Stimulated activated CD8-positive, alpha-beta memory T cell treated with anti-CD3 and anti-CD28 coated beads, Interleukin-2, amount 100 ng/mL, for 48 hours (primary cell): ENCODE results near the gene EXOC4.
"Not testable (repeated sequence)": the region's sequence is repeated elsewhere in the genome, so short reads cannot be mapped to it uniquely, and the experiment has no call there.

Experiments
- DNase-seq, 2 donors: peaks; one replicate each; pipeline ENCODE4 v3.0.0-alpha.2; 2020; ENCODE audit warnings: low read depth in 2 of 2

EXOC4 gene

DNA sequence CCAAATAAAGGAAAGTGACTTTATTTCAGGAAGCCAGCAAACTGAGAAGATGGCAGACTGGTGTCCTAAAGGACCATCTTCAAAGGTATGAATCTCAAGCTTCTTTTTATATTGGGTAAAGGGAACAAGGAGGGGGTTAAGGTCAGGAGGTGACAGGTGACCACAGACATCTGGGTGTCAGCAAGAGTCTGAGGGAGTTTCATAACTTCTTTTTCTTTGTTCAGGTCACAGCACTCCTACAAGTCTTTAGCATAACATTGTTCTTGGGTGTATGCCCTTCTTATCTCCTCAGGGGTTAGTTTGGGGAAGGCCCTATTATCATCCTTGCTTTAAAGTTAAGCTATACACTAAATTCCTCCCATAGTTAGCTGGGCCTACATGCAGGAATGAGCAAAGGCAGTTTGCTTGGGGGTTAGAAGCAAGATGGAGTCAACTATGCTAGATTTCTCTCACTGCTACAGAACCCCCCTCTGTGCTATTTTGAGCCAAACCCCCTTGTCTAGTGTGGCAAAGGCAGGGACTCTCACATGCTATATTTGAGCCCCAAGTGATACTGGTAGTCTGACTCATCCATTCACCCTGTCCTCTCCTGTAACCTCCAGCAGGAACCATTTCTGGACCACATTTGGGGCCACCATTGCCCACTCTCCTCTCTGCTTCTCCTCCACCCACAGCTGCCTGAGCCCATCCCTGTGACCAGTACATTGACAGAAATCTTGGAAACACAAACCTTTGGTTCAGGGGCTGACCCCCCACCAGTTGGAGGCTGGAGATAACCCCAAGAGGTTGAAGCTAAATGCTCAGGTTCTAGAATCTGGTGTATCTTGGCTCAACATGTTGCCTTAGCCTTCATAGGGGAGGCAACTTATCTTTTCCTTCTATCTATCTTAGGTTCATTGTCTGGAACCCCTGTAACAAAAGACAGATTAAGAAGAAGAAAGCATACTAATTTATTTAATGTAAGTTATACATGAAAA is 818.8 kb downstream of the EXOC4 start:
- DNase-seq: no peak

DNA sequence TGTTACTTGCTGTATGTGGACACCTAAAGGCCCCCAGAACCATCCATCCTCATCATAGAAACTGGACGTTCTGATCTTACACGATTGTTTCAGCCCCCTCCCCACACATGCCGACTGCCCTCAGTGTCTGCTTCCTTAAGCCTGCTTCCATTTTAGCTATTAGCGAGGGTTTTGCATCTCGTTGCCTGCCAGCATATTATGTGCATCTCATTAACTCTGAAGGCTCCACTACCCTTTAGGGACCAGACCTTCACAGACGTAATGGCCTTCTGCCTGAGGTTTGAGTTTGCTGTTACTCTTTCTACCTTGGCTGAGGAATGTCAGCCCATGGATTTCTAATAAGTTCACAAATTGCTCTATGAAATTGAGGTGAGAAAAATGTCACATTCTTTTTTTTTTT is 820.4 kb downstream of the EXOC4 start:
- no peak for DNase-seq

DNA sequence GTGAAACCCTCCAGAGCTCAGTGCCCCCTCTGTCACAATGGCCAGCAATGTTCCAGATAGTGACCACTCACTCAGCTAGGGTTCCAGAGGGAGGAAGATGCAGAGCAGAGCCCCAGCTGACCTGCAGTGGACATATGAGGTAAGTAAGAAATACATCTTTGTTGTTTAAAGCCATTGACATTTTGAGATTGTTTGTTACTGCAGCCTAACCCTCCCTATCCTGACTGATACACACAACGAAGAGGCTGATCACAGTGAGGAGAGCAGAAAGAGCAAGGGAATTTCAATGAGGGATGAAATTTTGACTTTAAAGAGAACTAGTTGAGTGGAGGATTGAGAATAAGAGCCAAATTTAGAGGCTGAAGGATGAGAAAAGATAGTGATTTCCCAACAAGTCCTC is 822.9 kb downstream of the EXOC4 start:
- DNase-seq: no peak

DNA sequence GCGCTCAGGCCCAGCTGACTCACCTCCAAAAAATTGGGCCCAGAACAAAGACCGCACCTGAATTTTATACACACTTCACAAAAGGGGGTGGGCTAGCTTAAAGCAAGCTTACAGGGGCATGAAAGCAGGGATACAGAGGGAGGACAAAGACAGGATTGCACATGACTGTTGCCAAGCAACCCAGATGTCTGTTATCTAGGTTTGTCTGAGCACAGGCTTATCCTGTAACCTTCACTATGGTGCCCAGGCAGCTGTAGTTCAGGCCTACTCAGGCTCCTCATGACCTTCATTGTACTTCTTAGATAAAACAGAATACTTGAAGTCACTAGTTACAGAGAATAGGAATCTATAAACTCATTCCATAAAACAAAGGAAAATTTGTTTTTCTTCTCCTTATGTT is 824.7 kb downstream of the EXOC4 start:
- not testable (repeated sequence) for DNase-seq

DNA sequence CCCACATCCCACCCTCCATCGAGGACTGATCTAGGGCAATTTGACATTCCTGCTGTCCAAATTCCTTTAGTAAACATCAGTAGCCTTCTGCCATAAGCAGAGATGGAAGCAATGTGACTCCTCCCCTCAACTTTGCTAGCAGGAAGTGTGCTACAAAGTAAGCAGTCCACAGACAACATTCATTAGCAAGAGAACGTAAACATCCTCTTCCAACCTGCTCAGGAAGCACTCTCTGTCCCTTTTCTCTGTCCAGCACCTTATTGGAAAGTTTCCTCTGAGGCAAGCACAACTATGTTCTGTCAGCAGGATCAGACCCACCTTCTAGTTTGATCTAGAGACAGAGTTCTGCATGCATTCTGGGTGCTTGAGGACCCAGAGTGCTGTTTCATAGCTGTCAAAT is 826.1 kb downstream of the EXOC4 start:
- no peak for DNase-seq

DNA sequence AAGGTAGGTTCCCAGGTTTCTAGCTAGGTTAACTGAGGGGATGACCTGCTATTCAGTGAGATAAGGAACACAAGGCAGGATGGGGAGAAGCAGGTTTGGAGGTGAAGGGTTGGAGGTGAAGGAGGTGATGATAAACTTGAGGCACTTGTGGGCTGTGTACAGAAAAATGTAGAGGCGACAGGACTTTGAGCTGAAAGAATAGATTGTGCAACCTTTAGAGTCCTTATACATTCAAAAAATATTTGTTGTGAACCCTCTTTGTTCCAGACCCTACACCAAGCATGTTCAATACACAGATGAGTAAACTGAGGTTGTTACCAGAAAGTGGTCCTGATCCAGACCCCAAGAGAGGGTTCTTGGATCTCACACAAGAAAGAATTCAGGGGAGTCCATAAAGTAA is 828.8 kb downstream of the EXOC4 start:
- DNase-seq: no peak

DNA sequence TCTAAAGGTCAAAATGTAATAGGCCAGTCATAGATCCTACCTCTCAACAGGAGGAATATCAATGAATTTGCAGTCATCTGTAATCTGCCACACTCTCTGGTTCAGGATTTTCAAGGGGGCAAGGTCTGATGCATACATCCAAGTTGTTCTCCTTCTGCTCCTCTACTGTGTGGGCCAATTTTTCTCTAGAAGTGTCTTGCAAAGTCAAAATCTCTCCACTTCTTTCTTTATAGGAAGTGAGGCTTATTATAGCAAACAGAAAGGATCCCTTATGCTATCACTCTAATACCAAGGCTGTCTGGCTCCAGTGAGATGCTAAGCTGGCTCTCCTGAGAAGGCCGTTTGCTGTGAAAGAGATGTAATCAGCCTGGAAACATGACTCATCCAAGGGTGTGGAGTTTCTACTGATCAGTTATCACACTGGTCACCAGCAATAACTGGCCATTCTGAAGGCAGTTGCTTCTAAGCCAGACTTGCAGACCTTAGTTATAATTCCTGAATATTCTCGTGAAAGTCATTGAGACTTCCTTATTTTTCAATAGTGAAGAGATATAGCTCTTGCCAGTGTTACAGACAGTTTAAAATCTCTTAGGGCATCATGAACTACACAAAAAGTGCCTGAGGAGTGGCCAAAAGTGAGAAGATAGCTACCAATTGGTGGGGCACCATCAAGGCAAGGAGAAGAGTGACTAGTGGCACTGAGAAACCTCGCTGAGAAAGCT is 831.0 kb downstream of the EXOC4 start:
- DNase-seq: no peak

DNA sequence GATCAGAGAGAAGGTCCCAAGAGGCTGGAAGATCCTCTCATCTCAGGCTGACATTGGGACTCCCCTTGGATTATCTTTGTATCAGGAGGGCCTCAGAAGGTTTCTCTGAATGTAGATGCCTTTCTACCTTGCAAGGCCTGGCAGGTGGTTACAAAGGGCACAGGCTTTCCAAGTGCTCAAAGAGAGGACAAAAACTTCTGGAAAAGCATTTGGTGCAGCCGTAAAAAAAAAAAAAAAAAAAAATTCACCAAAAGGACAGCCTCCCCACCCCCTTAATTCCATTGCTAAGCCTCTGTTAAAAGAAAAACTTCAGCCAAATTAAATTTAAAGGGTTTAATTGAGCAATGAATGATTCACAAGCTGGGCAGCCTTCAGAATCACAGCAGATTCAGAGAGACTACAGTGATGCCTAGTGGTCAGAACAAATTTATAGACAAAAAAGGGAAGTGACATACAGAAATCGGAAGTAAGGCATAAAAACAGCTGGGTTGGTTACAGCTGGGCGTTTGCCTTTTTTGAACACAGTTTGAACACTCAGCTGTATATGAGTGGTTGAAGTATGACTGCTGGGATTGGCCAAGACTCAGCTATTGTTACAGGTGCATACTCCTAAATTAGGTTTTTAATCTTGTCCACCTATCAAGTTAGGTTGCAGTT is 831.7 kb downstream of the EXOC4 start:
- DNase-seq: no peak

DNA sequence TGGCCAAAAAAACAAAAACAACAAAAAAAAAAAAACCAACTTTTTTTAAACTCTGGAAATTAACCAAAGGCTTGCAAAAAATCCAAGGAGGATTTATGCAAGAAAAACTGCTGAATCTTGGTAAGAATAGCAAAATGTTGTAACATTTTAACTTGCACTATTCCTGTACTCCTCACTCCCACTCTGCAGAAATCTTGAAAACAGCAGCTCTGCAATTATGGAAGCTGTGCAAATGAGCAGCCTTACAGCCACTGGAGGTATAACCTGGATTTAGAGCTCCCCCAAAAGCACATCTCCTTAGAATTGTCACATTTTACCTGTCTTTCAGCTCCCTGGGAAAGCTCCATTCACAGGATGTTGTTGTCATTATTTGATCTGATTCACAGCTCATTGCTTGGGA is 832.4 kb downstream of the EXOC4 start:
- DNase-seq: no peak

DNA sequence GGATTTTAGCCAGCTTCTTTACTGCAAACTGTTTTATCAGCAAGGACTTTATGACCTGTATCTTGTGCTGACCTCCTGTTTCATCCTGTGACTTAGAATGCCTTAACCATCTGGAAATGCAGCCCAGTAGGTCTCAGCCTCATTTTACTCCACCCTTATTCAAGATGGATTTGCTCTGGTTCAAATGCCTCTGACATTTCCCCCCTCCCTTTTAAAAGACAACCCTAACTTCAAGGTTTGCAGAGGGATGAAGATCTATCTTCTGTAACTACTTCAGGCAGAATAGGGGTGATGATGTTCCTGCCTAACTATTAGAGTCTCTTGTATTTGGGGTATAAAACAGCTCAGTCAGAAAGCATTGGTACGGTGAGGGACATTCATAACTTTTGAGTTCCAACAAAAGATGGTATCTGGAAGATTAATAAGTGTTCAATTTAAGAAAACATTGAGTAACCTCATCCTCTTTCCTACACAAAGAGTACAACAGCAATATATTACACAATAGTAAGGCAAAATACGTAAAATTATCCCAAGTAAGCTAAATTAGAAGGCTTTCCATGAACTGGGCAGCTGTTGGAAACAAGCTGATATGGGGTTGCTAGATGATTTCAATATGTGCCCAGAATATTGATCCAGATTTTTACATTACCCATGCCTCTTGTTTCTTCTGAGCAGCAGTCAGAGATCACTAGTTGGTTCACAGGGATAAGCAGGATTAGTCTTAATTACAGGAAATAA is 834.3 kb downstream of the EXOC4 start:
- no peak for DNase-seq

DNA sequence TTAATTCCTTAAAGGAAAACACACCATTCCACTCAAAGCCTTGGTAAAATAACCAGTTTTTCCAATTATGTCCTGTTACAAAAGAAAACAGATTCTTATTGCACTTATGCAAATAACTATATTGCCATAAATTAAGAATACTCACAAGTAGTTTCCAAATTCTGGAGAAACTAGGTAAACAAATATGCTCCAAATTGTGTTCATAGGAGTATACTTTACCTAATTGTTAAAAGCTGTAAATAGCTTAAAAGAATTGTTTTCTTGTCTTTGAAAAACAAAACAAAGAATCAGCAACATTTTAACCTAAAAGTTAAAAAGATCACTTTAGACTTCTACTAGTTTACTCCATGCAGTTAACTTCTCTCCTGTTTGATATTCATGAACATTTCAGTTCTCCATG is 835.3 kb downstream of the EXOC4 start:
- no peak for DNase-seq

DNA sequence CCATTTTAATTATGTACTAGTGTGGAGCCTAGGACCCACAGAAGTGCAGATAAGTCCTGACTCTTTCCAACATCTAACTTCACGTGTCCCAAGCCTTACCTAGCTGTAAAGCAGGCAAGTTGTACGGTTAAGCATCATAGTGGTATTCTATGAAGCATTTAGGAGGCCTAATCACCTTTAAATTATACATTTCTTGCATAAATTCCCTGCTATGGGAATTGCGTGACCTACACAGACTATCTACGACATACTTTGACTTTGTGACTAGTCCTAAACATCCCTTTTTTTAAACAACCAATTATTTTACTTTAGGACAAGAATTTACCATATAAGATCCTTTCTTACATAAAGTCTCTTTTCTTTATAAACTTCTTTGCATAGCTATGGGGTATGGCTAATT is 836.6 kb downstream of the EXOC4 start:
- no peak for DNase-seq

DNA sequence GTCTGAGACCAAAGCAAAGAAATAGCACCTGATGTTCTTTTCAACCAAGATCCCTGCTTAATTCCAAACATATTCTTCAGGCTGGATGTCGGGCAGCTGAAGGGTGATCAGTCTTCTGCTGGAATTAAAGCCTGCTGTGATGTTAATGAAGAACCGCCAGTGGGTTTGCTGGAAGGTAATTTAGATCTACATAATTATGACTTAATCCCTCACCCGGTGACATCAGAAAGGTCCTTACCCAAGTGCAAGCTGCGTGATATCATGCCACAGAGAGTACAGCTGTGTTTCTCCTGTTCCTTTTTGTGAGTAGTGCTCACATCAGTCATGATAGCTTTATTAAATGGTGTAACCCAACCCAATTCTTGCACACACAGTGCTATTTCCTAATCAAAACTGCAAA is 845.2 kb downstream of the EXOC4 start:
- DNase-seq: no peak

DNA sequence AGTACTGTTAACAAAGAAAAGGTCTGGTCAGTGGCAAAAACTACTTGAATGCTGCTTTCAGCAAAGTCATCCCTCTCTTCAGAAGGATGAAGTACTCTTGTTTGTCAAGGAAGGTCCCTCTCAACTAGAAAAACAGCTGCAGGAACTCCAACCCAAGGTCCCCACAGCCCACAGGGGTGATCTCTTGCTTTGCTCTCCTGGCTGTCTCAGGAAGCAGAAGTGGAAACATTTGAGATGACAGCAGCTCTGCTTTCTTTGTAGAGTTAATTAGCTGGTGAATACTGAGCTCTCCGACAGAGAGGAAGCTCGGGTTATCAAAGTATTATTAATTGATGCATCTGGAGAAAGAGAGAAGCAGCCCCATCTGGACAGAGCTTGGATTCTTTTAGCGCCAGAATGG is 848.8 kb downstream of the EXOC4 start:
- DNase-seq: no peak

DNA sequence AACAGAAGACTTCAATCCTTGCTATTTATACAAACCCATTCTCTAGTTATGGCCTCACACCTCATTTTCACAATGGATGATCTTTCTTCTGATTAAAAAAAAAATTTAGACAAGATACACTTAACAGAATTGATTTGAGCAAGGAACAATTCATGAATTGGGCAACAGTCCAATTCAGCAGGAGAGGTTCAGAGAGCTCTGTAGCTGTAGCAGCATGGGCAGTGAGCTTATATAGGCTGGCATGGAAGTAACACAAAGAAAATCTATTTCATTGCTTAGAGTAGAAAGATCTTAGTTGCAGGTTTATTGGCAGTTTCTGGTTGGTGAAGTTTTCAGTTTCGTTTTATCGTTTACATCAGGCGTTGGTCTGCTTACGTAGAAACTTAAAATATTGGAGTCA is 851.3 kb downstream of the EXOC4 start:
- no peak for DNase-seq

DNA sequence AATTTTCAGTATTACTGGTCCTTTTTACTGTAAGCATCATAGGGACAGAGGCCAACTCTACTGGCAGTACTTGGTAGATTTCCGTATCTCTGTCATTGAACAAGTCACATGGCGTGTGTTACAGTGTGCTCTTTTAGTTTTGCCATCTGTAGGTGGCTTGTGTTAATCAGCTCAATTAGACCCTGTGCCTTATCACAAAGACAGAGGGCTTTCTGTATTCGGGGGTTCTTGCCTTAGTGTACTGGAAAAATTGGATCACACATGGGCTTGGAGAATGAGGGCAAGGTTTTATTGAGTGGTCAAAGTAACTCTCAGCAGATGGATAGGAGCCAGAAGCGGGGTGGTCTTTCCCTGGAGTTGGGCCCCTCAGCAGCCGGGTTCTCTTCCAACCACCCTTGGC is 853.0 kb downstream of the EXOC4 start:
- no peak for DNase-seq

DNA sequence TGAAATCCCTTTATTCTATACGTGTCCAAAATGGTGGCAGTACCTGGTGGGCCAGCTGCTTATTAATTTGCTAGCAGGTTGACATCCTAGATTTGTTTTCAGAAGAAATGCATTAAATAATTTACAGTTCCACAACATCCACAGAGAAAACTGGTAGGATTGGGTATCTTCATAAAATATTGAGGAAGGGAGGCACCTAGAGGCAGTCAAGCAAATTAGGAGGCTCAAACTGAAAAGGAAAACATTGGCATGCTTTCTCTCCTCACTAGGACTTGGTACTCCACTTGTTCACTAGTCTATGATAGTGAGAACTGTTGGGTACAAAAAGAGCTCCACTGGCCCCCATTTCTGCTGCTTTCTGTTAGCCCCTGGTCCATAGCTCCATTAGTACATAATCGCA is 855.9 kb downstream of the EXOC4 start:
- DNase-seq: no peak

DNA sequence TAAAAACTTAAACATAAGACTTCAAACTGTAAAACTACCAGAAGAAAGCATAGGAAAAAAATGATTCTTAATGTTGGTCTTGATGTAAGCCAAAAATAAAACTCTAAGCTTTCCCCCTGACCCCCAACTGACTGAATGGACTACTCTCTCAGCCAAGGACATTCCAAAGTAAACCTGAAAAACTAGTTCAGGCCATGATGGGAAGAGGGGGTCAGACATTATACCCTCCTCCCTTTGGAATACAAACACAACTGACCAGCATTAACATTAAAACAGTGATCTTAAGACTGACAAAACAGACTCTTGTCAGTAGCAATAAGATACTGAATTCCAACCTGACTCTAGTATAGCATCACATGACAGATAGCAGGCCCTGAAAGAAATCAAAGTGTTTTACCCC is 860.8 kb downstream of the EXOC4 start:
- no peak for DNase-seq

DNA sequence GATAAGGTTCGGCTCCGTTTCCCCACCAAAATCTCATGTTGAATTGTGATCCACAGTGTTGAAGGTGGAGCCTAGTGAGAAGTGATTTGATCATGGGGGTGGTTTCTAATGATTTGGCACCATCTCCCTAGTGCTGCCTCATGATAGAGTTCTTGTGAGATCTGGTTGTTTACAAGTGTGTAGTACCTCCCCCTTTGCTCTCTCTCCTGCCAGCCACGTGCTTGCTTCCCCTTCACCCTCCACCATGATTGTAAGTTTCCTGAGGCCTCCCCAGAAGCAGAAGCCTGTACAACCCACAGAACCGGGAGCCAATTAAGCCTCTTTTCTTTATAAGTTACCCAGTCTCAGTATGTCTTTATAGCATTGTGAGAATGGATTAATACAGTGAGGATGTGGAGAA is 862.1 kb downstream of the EXOC4 start:
- DNase-seq: no peak
